Activated T-helper 17 cell treated with anti-CD3 and anti-CD28 coated beads, Interleukin-2, amount 50 U/mL, for 72 hours (primary cell): ENCODE measurements around the gene KRCC1. TPM values are rescaled to one million over a fixed set of nuclear protein-coding genes. Genes with fewer than 3 reads are reported as not detected.
"Not testable (repeated sequence)": the region's sequence is repeated elsewhere in the genome, so short reads cannot be mapped to it uniquely, and the experiment has no call there.

Experiments used
- ATAC-seq: fragments of 150-1000 bp; cut with Tn5 transposase; replicated peaks from 2 replicates; pipeline ENCODE4 v1.10.0; 2021; ENCODE audit warnings: mild to moderate bottlenecking, moderate library complexity
- H3K27ac Mint-ChIP-seq: one replicate; pipeline ENCODE4 v1.8.0; 2022; ENCODE audit warnings: mixed read lengths
- H3K27me3 Mint-ChIP-seq: one replicate; pipeline ENCODE4 v1.8.0; 2022; ENCODE audit warnings: mixed read lengths
- H3K36me3 Mint-ChIP-seq: one replicate; pipeline ENCODE4 v1.8.0; 2022; ENCODE audit warnings: low read depth, mild to moderate bottlenecking, mixed read lengths
- H3K4me1 Mint-ChIP-seq: one replicate; pipeline ENCODE4 v1.8.0; 2022; ENCODE audit warnings: mixed read lengths
- H3K4me3 Mint-ChIP-seq: one replicate; pipeline ENCODE4 v1.8.0; 2022; ENCODE audit warnings: mild to moderate bottlenecking, mixed read lengths
- H3K9me3 Mint-ChIP-seq: one replicate; pipeline ENCODE4 v1.8.0; 2022; ENCODE audit warnings: mixed read lengths
- total RNA-seq, 2 donors: library from RNA; stranded (reverse); gene quantifications; one replicate each; pipeline ENCODE4 v1.2.3, GENCODE V29; 2022

KRCC1 gene
- total RNA-seq, 2 donors from 2014 or later = 7.9 to 9.1 TPM

- H3K4me3 Mint-ChIP-seq = no peak overlapping the region
- H3K36me3 Mint-ChIP-seq = no peaks in the 10 kb centered on the region
- no peak for ATAC-seq
- no peaks in the 10 kb centered on the region for H3K9me3 Mint-ChIP-seq
- peaks cover 9% of the 10 kb centered on the region for H3K27me3 Mint-ChIP-seq
- H3K4me1 Mint-ChIP-seq = no peaks in the 10 kb centered on the region
- no peak overlapping the region for H3K27ac Mint-ChIP-seq
These were observed 11.6 kb upstream of the KRCC1 start for GRCh38 chr2:88067189-88067588.

GRCh38 chr2:88066543-88066942, 11.0 kb upstream of the KRCC1 start:
- Mint-ChIP-seq H3K4me3 (no peak overlapping the region), H3K27ac (no peak overlapping the region), H3K4me1 (no peaks in the 10 kb centered on the region), H3K27me3 (peaks cover 9% of the 10 kb centered on the region), H3K36me3 (no peaks in the 10 kb centered on the region), H3K9me3 (no peaks in the 10 kb centered on the region)
- no peak for ATAC-seq

- Mint-ChIP-seq H3K4me1 (peaks cover 6% of the 10 kb centered on the region), H3K4me3 (no peak overlapping the region), H3K27ac (no peak overlapping the region), H3K36me3 (peaks cover under 1% of the 10 kb centered on the region), H3K9me3 (no peaks in the 10 kb centered on the region), H3K27me3 (no peaks in the 10 kb centered on the region)
- no peak for ATAC-seq
These were observed 5.7 kb upstream of the KRCC1 start for GRCh38 chr2:88061295-88061694.

GRCh38 chr2:88060907-88061275, 5.3 kb upstream of the KRCC1 start:
- no peak for ATAC-seq
- H3K4me3 Mint-ChIP-seq = no peak overlapping the region
- peaks cover 4% of the 10 kb centered on the region for H3K36me3 Mint-ChIP-seq
- H3K9me3 Mint-ChIP-seq = no peaks in the 10 kb centered on the region
- peaks cover 10% of the 10 kb centered on the region for H3K4me1 Mint-ChIP-seq
- no peak overlapping the region for H3K27ac Mint-ChIP-seq
- no peaks in the 10 kb centered on the region for H3K27me3 Mint-ChIP-seq

- H3K4me1 Mint-ChIP-seq = peaks cover 11% of the 10 kb centered on the region
- H3K27ac Mint-ChIP-seq = no peak overlapping the region
- ATAC-seq = peak; percentile 43
- no peaks in the 10 kb centered on the region for H3K9me3 Mint-ChIP-seq
- no peaks in the 10 kb centered on the region for H3K27me3 Mint-ChIP-seq
- no peak overlapping the region for H3K4me3 Mint-ChIP-seq
- peaks cover 10% of the 10 kb centered on the region for H3K36me3 Mint-ChIP-seq
These were observed 4.7 kb upstream of the KRCC1 start for GRCh38 chr2:88059979-88060906.

GRCh38 chr2:88058191-88058590, 2.6 kb upstream of the KRCC1 start:
- no peak for ATAC-seq
- peaks cover 30% of the 10 kb centered on the region for H3K36me3 Mint-ChIP-seq
- H3K4me3 Mint-ChIP-seq = no peak overlapping the region
- H3K27ac Mint-ChIP-seq = no peak overlapping the region
- no peaks in the 10 kb centered on the region for H3K9me3 Mint-ChIP-seq
- peaks cover 20% of the 10 kb centered on the region for H3K4me1 Mint-ChIP-seq
- H3K27me3 Mint-ChIP-seq = no peaks in the 10 kb centered on the region

GRCh38 chr2:88057437-88057844, 1.9 kb upstream of the KRCC1 start:
- Mint-ChIP-seq H3K9me3 (no peaks in the 10 kb centered on the region), H3K36me3 (peaks cover 38% of the 10 kb centered on the region), H3K4me1 (peaks cover 26% of the 10 kb centered on the region), H3K27ac (peak overlapping the region; percentile 18), H3K4me3 (peak overlapping the region; percentile 97), H3K27me3 (no peaks in the 10 kb centered on the region)
- no peak for ATAC-seq

- Mint-ChIP-seq H3K4me1 (peaks cover 34% of the 10 kb centered on the region), H3K27ac (peak overlapping the region; percentile 99), H3K36me3 (peaks cover 58% of the 10 kb centered on the region), H3K27me3 (no peaks in the 10 kb centered on the region), H3K4me3 (peak overlapping the region; percentile 97), H3K9me3 (no peaks in the 10 kb centered on the region)
- ATAC-seq = no peak
These were observed 707 bp downstream of the KRCC1 start for GRCh38 chr2:88054782-88055370.

GRCh38 chr2:88053934-88054781, 1.4 kb downstream of the KRCC1 start:
- Mint-ChIP-seq H3K36me3 (peaks cover 63% of the 10 kb centered on the region), H3K27me3 (no peaks in the 10 kb centered on the region), H3K27ac (peak overlapping the region; percentile 99), H3K4me1 (peaks cover 37% of the 10 kb centered on the region), H3K4me3 (peak overlapping the region; percentile 97), H3K9me3 (no peaks in the 10 kb centered on the region)
- ATAC-seq = no peak

- Mint-ChIP-seq H3K4me3 (peak overlapping the region; percentile 97), H3K9me3 (no peaks in the 10 kb centered on the region), H3K4me1 (peaks cover 37% of the 10 kb centered on the region), H3K27ac (peak overlapping the region; percentile 99), H3K36me3 (peaks cover 63% of the 10 kb centered on the region), H3K27me3 (no peaks in the 10 kb centered on the region)
- ATAC-seq = no peak
These were observed 2.3 kb downstream of the KRCC1 start for GRCh38 chr2:88053296-88053695.

GRCh38 chr2:88051792-88052191, 3.8 kb downstream of the KRCC1 start:
- Mint-ChIP-seq H3K27ac (no peak overlapping the region), H3K4me1 (peaks cover 31% of the 10 kb centered on the region), H3K9me3 (no peaks in the 10 kb centered on the region), H3K4me3 (no peak overlapping the region), H3K36me3 (peaks cover 63% of the 10 kb centered on the region), H3K27me3 (no peaks in the 10 kb centered on the region)
- no peak for ATAC-seq

- H3K4me1 Mint-ChIP-seq = peaks cover 30% of the 10 kb centered on the region
- ATAC-seq = no peak
- H3K36me3 Mint-ChIP-seq = peaks cover 47% of the 10 kb centered on the region
- no peaks in the 10 kb centered on the region for H3K9me3 Mint-ChIP-seq
- no peaks in the 10 kb centered on the region for H3K27me3 Mint-ChIP-seq
- no peak overlapping the region for H3K4me3 Mint-ChIP-seq
- no peak overlapping the region for H3K27ac Mint-ChIP-seq
These were observed 6.0 kb downstream of the KRCC1 start for GRCh38 chr2:88049622-88050021.

- H3K36me3 Mint-ChIP-seq = peaks cover 37% of the 10 kb centered on the region
- no peaks in the 10 kb centered on the region for H3K9me3 Mint-ChIP-seq
- no peaks in the 10 kb centered on the region for H3K27me3 Mint-ChIP-seq
- peak overlapping the region; percentile 16 for H3K27ac Mint-ChIP-seq
- no peak overlapping the region for H3K4me3 Mint-ChIP-seq
- ATAC-seq = no peak
- peaks cover 25% of the 10 kb centered on the region for H3K4me1 Mint-ChIP-seq
These were observed 7.0 kb downstream of the KRCC1 start for GRCh38 chr2:88048541-88048940.

GRCh38 chr2:88045561-88045960, 10.0 kb downstream of the KRCC1 start:
- ATAC-seq, H3K27me3 Mint-ChIP-seq, H3K27ac Mint-ChIP-seq, H3K9me3 Mint-ChIP-seq, H3K4me3 Mint-ChIP-seq: not testable (repeated sequence)
- H3K4me1 Mint-ChIP-seq = peaks cover 22% of the 10 kb centered on the region
- peaks cover 10% of the 10 kb centered on the region for H3K36me3 Mint-ChIP-seq
